ENCODE results near the gene HMOX2.

The HMOX2 gene

GRCh38 chr16:4475880-4476788 is at the start of gene HMOX2:
TSS of gene HMOX2 (plus strand) at chr16:4476398. CDS start at chr16:4505525, 29,127 bp downstream.
- peak within 1 kb of the TSS; percentile 85; the same call in 1 of the 2 replicates for H3K27ac ChIP-seq
- peak within 1 kb of the TSS; percentile 79 for H3K9ac ChIP-seq (ENCODE audit: insufficient read length)
- H3K9me3 ChIP-seq (ENCODE audit: low read depth, low read length) = no peaks in the 10 kb centered on the region
- TF ChIP-seq EZH2 (IDR thresholded peaks at IDR 0.05) (no peak), FOXP2 (optimal IDR thresholded peaks at IDR 0.05; ENCODE audit: control extremely low read depth, extremely low read length, insufficient read depth) (no peak), POLR2AphosphoS5 (IDR thresholded peaks at IDR 0.05; ENCODE audit: borderline replicate concordance, low read depth, low read length) (peak; percentile 91)
- peak within 1 kb of the TSS; percentile 92 for H3K4me3 ChIP-seq
- H3K36me3 ChIP-seq (ENCODE audit: insufficient read depth, low read length) = no peaks in the 10 kb centered on the region
- DNase-seq (ENCODE audit: low read depth, low spot score) = peak; percentile 53

- Histone ChIP-seq H3K27ac (peak overlapping the region; percentile 100), H3K4me3 (peak overlapping the region; percentile 98), H3K9ac (ENCODE audit: insufficient read length) (peak overlapping the region; percentile 99), H3K36me3 (ENCODE audit: insufficient read depth, low read length) (peaks cover 37% of the 10 kb centered on the region), H3K9me3 (ENCODE audit: low read depth, low read length) (no peaks in the 10 kb centered on the region)
- TF ChIP-seq POLR2AphosphoS5 (IDR thresholded peaks at IDR 0.05; ENCODE audit: borderline replicate concordance, low read depth, low read length) (no peak), FOXP2 (optimal IDR thresholded peaks at IDR 0.05; ENCODE audit: control extremely low read depth, extremely low read length, insufficient read depth) (no peak), EZH2 (IDR thresholded peaks at IDR 0.05) (no peak)
- DNase-seq (ENCODE audit: low read depth, low spot score) = no peak
Measured at GRCh38 chr16:4426722-4427372, 49.4 kb upstream of the HMOX2 start.

GRCh38 chr16:4428500-4428899 is 47.7 kb upstream of the HMOX2 start:
- no peak for TF ChIP-seq EZH2 (IDR thresholded peaks at IDR 0.05)
- no peak for TF ChIP-seq FOXP2 (optimal IDR thresholded peaks at IDR 0.05; ENCODE audit: control extremely low read depth, extremely low read length, insufficient read depth)
- no peak for TF ChIP-seq POLR2AphosphoS5 (IDR thresholded peaks at IDR 0.05; ENCODE audit: borderline replicate concordance, low read depth, low read length)
- no peak overlapping the region for H3K4me3 ChIP-seq
- H3K9ac ChIP-seq (ENCODE audit: insufficient read length) = no peak overlapping the region
- no peaks in the 10 kb centered on the region for H3K9me3 ChIP-seq (ENCODE audit: low read depth, low read length)
- H3K36me3 ChIP-seq (ENCODE audit: insufficient read depth, low read length) = peaks cover 39% of the 10 kb centered on the region
- no peak overlapping the region for H3K27ac ChIP-seq
- no peak for DNase-seq (ENCODE audit: low read depth, low spot score)

- no peaks in the 10 kb centered on the region for H3K9me3 ChIP-seq (ENCODE audit: low read depth, low read length)
- no peak overlapping the region for H3K9ac ChIP-seq (ENCODE audit: insufficient read length)
- H3K36me3 ChIP-seq (ENCODE audit: insufficient read depth, low read length) = peaks cover 61% of the 10 kb centered on the region
Measured at GRCh38 chr16:4431023-4431422, 45.2 kb upstream of the HMOX2 start.

GRCh38 chr16:4433228-4433627 is 43.0 kb upstream of the HMOX2 start:
- TF ChIP-seq EZH2 (IDR thresholded peaks at IDR 0.05) (no peak), FOXP2 (optimal IDR thresholded peaks at IDR 0.05; ENCODE audit: control extremely low read depth, extremely low read length, insufficient read depth) (no peak), POLR2AphosphoS5 (IDR thresholded peaks at IDR 0.05; ENCODE audit: borderline replicate concordance, low read depth, low read length) (no peak)
- DNase-seq (ENCODE audit: low read depth, low spot score) = no peak
- H3K4me3 ChIP-seq = no peak overlapping the region
- H3K36me3 ChIP-seq (ENCODE audit: insufficient read depth, low read length) = peaks cover 75% of the 10 kb centered on the region
- H3K27ac ChIP-seq = no peak overlapping the region
- H3K9ac ChIP-seq (ENCODE audit: insufficient read length) = no peak overlapping the region
- H3K9me3 ChIP-seq (ENCODE audit: low read depth, low read length) = no peaks in the 10 kb centered on the region

More at GRCh38 chr16:4431023-4431422, 45.2 kb upstream of the HMOX2 start:
- Histone ChIP-seq H3K4me3 (no peak overlapping the region), H3K27ac (no peak overlapping the region)
- DNase-seq (ENCODE audit: low read depth, low spot score) = no peak
- TF ChIP-seq FOXP2 (optimal IDR thresholded peaks at IDR 0.05; ENCODE audit: control extremely low read depth, extremely low read length, insufficient read depth) (no peak), POLR2AphosphoS5 (IDR thresholded peaks at IDR 0.05; ENCODE audit: borderline replicate concordance, low read depth, low read length) (no peak), EZH2 (IDR thresholded peaks at IDR 0.05) (no peak)

GRCh38 chr16:4433914-4434787 is 42.0 kb upstream of the HMOX2 start:
- peaks cover 78% of the 10 kb centered on the region for H3K36me3 ChIP-seq (ENCODE audit: insufficient read depth, low read length)
- DNase-seq (ENCODE audit: low read depth, low spot score) = no peak
- H3K4me3 ChIP-seq = no peak overlapping the region
- no peak overlapping the region for H3K9ac ChIP-seq (ENCODE audit: insufficient read length)
- H3K27ac ChIP-seq = no peak overlapping the region
- no peak for TF ChIP-seq POLR2AphosphoS5 (IDR thresholded peaks at IDR 0.05; ENCODE audit: borderline replicate concordance, low read depth, low read length)
- TF ChIP-seq FOXP2 (optimal IDR thresholded peaks at IDR 0.05; ENCODE audit: control extremely low read depth, extremely low read length, insufficient read depth) = no peak
- TF ChIP-seq EZH2 (IDR thresholded peaks at IDR 0.05) = no peak
- H3K9me3 ChIP-seq (ENCODE audit: low read depth, low read length) = no peaks in the 10 kb centered on the region

- Histone ChIP-seq H3K27ac (no peak overlapping the region), H3K36me3 (ENCODE audit: insufficient read depth, low read length) (peaks cover 80% of the 10 kb centered on the region), H3K9me3 (ENCODE audit: low read depth, low read length) (no peaks in the 10 kb centered on the region), H3K9ac (ENCODE audit: insufficient read length) (no peak overlapping the region), H3K4me3 (no peak overlapping the region)
- DNase-seq (ENCODE audit: low read depth, low spot score) = no peak
- TF ChIP-seq POLR2AphosphoS5 (IDR thresholded peaks at IDR 0.05; ENCODE audit: borderline replicate concordance, low read depth, low read length) (no peak), EZH2 (IDR thresholded peaks at IDR 0.05) (no peak), FOXP2 (optimal IDR thresholded peaks at IDR 0.05; ENCODE audit: control extremely low read depth, extremely low read length, insufficient read depth) (no peak)
Measured at GRCh38 chr16:4435337-4436067, 40.7 kb upstream of the HMOX2 start.

Measured in SK-N-MC (cell line).